Measurements from ENCODE around the gene XXYLT1. TPM values are rescaled to one million over a fixed set of nuclear protein-coding genes. Genes with fewer than 3 reads are reported as not detected.
A peak's percentile ranks its signal among the peaks of the same experiment; 100 is the strongest.

Gene XXYLT1
- total RNA-seq, 1 donor from 2014 or later, result 13.6 TPM

DNA sequence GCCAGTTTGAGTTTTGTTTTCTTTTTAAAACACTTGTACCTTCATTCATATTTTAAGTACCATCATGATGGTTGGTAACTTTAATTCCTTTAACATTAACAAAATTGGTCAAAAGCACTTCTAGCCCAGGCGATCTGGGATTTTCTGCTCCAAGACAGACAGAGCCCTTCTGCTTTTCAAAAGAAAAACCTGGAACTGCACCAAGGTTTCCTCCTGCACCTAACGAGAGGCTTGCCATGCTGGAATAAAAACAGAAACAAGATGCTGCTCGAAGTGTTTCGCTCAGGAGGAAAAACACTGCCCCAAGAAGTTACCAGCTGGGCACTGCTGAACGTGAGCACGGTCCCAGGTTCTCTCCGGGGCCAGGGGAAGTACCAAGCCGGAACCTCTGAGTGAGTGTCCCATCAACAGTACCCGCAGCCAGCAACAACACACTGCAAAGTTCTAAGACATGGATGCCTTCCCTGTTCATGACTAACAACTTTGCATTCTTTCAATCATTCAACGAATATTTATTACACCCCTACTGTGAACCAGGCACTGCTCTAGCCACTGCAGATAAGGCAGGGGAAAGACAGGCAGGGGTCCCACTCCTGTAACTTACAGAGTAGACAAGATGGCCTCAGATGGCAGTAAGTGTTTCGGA lies 98.8 kb downstream of the XXYLT1 start:
- peak overlapping the region; percentile 78 for H3K27ac ChIP-seq (ENCODE audit: low read depth, low read length)

DNA sequence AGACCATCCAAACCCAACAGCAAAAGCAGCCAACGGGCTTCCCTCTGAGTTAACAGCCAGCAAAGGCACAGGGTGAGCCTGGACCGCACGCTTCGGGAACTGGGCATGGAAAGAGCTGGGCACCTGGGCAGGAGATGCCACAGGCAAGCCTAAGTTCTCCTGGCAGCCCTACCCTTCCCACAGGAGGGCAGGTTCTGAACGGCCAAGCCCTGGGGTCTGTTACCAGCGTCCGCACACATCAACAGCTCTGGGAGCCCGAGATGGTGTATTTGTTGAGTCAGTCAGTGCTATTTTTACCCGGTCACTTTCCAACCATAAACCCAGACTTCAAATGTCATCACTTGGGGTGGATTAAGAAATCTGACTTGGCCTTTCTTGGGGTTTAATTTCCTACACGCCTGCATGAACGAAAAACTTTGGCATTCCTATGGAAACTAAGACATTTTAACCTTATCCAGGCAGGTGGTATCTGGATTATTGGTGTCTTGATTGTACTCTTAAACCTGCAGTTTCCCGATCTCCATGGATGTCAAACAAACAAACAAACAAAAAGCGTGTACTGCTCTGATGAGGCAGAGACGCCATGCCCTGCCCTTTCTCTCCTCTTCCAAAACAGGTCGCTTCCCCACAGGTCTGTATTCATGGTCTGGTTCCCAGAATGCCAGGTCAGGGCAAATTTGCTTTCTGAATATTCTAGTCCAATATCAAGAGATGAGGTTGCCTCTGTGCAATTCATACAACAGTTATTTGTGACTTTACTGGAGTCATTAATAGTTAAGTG lies 99.7 kb downstream of the XXYLT1 start:
- no peaks in the 10 kb centered on the region for H3K9me3 ChIP-seq (ENCODE audit: control insufficient read depth in 3 of 3, low read length in 3 of 3)
- no peaks in the 10 kb centered on the region for H3K27me3 ChIP-seq (ENCODE audit: control insufficient read depth in 3 of 3, insufficient read depth in 3 of 3, low read length in 3 of 3)
- peaks cover 22 to 34% (median 31%) of the 10 kb centered on the region in 3 donors for H3K4me1 ChIP-seq (ENCODE audit: control insufficient read depth in 3 of 3, insufficient read depth in 3 of 3, low read length in 3 of 3)
- H3K36me3 ChIP-seq (ENCODE audit: control insufficient read depth in 3 of 3, insufficient read depth in 3 of 3, low read length in 3 of 3), result no peaks in the 10 kb centered on the region
- peak overlapping the region; percentile 78 for H3K27ac ChIP-seq (ENCODE audit: low read depth, low read length)
- H3K9ac ChIP-seq (ENCODE audit: low read depth in 1 of 3, low read length in 3 of 3), result peak overlapping the region in 2 of 3 donors; percentile 41 to 65
- H3K4me3 ChIP-seq (ENCODE audit: low read length in 3 of 3), result peak overlapping the region; percentile 33 to 66 (median 52)

More for the DNA sequence above, 98.8 kb downstream of the XXYLT1 start:
- Histone ChIP-seq H3K4me1 (ENCODE audit: control insufficient read depth in 3 of 3, insufficient read depth in 3 of 3, low read length in 3 of 3) (peaks cover 22 to 34% (median 31%) of the 10 kb centered on the region in 3 donors), H3K36me3 (ENCODE audit: control insufficient read depth in 3 of 3, insufficient read depth in 3 of 3, low read length in 3 of 3) (no peaks in the 10 kb centered on the region), H3K9ac (ENCODE audit: low read depth in 1 of 3, low read length in 3 of 3) (peak overlapping the region in 2 of 3 donors; percentile 52 to 65), H3K9me3 (ENCODE audit: control insufficient read depth in 3 of 3, low read length in 3 of 3) (no peaks in the 10 kb centered on the region), H3K27me3 (ENCODE audit: control insufficient read depth in 3 of 3, insufficient read depth in 3 of 3, low read length in 3 of 3) (no peaks in the 10 kb centered on the region), H3K4me3 (ENCODE audit: low read length in 3 of 3) (peak overlapping the region; percentile 8 to 48 (median 26))

DNA sequence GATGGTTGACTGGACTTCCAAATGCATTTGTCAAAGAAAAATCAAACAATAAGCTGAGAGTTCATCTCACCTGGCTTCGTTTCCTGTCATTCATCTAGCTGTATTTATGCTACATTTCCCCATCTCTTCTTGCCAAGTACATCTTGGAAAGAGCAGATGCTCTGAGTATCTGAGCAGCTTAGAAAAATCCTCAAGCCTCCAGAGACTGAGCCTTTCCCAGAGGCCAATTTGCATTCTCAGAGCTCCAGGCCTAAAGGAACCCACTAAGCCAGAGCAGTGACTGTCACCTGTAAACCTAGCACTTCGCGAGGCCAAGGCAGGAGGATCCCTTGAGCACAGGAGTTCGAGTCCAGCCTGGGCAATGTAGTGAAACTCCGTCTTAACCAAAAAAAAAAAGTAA lies 100.5 kb downstream of the XXYLT1 start:
- Histone ChIP-seq H3K27me3 (ENCODE audit: control insufficient read depth in 3 of 3, insufficient read depth in 3 of 3, low read length in 3 of 3) (no peaks in the 10 kb centered on the region), H3K4me3 (ENCODE audit: low read length in 3 of 3) (peak overlapping the region in 1 of 3 donors; percentile 52), H3K9me3 (ENCODE audit: control insufficient read depth in 3 of 3, low read length in 3 of 3) (no peaks in the 10 kb centered on the region), H3K36me3 (ENCODE audit: control insufficient read depth in 3 of 3, insufficient read depth in 3 of 3, low read length in 3 of 3) (no peaks in the 10 kb centered on the region), H3K9ac (ENCODE audit: low read depth in 1 of 3, low read length in 3 of 3) (peak overlapping the region in 1 of 3 donors; percentile 41), H3K27ac (ENCODE audit: low read depth, low read length) (peak overlapping the region; percentile 78), H3K4me1 (ENCODE audit: control insufficient read depth in 3 of 3, insufficient read depth in 3 of 3, low read length in 3 of 3) (peaks cover 22 to 34% (median 31%) of the 10 kb centered on the region in 3 donors)

DNA sequence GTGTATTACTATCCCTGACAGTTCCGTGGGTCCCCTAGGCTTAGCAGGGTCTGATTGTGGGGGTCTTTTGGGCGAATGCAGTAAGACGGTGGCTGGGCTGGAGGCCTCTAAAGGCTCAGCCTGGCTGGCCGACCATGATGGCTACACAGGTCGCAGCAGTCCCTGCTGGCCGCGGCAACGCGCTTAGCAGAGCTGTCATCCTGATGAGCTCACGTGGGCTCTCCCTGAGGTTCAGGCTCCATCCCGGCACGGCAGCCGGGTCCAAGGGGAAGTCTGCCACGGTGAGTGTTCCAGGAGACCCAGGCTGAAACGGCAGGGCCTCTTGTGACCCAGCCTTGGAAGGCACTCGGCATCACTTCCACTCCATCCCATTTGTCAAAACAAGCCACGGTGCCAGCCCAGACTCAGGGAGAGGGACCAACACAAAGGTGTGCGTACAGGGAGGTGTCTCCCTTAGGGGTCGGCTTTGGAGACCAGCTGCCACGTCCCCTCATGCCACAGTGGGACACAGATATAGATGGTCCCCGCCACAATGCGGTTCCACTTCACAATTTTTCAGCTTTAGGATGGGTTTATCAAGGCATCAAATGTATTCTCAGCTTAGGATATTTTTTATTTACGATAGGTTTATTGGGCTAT lies 101.8 kb downstream of the XXYLT1 start:
- Histone ChIP-seq H3K9me3 (ENCODE audit: control insufficient read depth in 3 of 3, low read length in 3 of 3) (no peaks in the 10 kb centered on the region), H3K27ac (ENCODE audit: low read depth, low read length) (no peak overlapping the region), H3K4me1 (ENCODE audit: control insufficient read depth in 3 of 3, insufficient read depth in 3 of 3, low read length in 3 of 3) (peaks cover 22 to 39% (median 33%) of the 10 kb centered on the region in 3 donors), H3K36me3 (ENCODE audit: control insufficient read depth in 3 of 3, insufficient read depth in 3 of 3, low read length in 3 of 3) (no peaks in the 10 kb centered on the region), H3K27me3 (ENCODE audit: control insufficient read depth in 3 of 3, insufficient read depth in 3 of 3, low read length in 3 of 3) (no peaks in the 10 kb centered on the region), H3K4me3 (ENCODE audit: low read length in 3 of 3) (no peak overlapping the region), H3K9ac (ENCODE audit: low read depth in 1 of 3, low read length in 3 of 3) (no peak overlapping the region)

DNA sequence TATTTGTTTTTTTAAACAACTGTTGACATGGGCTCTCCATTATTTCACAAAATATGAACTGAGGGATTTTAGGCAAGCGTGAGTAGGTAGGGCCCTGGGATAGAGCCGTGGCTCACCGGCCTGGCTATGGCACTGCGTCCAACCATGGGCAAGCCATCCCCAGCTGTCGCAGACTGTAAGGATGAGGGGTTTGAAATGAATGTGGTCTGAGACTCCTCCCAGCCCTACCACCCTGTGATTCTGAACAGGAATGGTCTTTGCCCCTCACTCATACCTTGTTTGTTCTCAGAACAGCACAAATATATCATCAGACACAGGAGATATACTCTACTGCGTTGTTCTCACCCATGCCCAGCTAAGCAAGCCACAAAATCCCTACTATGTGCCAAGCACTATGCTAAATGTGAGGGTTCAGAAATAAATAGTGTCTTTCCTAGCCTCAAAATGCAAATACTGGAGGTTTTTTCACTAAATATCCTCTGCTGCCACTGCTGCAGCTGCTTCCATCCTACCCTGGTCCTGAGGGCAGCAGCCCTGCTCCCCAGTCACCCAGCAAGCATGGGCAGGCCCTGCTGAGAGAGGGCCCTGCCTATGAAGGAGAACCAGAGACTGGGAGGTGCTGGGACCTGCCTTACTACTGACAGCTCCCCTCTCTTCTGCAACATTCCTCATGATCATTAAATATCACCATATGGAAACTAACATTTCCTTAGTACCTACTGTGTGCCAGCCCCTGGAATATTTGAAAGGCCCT lies 102.8 kb downstream of the XXYLT1 start:
- no peak overlapping the region for H3K9ac ChIP-seq (ENCODE audit: low read depth in 1 of 3, low read length in 3 of 3)
- no peak overlapping the region for H3K27ac ChIP-seq (ENCODE audit: low read depth, low read length)
- H3K4me3 ChIP-seq (ENCODE audit: low read length in 3 of 3), result no peak overlapping the region
- H3K27me3 ChIP-seq (ENCODE audit: control insufficient read depth in 3 of 3, insufficient read depth in 3 of 3, low read length in 3 of 3), result no peaks in the 10 kb centered on the region
- H3K4me1 ChIP-seq (ENCODE audit: control insufficient read depth in 3 of 3, insufficient read depth in 3 of 3, low read length in 3 of 3), result peaks cover 22 to 38% (median 35%) of the 10 kb centered on the region in 3 donors
- H3K9me3 ChIP-seq (ENCODE audit: control insufficient read depth in 3 of 3, low read length in 3 of 3), result no peaks in the 10 kb centered on the region
- no peaks in the 10 kb centered on the region for H3K36me3 ChIP-seq (ENCODE audit: control insufficient read depth in 3 of 3, insufficient read depth in 3 of 3, low read length in 3 of 3)

DNA sequence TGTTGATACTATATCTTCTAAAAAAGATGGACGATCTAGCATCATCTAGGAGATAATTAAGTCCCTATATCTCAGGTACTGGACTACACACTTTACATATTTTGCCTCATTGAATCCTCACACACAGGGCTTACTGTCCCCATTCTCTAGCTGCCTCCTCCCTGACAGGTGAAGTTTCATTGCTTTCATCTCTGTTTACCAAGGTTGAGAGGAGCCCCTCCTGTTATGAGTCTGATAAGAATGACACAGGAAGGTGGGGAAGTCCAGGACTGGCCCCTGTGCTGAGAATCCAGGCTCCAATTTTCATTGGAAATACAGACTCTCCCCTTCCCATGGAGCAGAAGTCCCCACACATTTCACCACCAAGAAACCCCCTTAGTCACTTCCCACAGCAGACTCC lies 105.2 kb downstream of the XXYLT1 start:
- Histone ChIP-seq H3K27ac (ENCODE audit: low read depth, low read length) (no peak overlapping the region), H3K36me3 (ENCODE audit: control insufficient read depth in 3 of 3, insufficient read depth in 3 of 3, low read length in 3 of 3) (no peaks in the 10 kb centered on the region), H3K9ac (ENCODE audit: low read depth in 1 of 3, low read length in 3 of 3) (no peak overlapping the region), H3K4me3 (ENCODE audit: low read length in 3 of 3) (no peak overlapping the region), H3K4me1 (ENCODE audit: control insufficient read depth in 3 of 3, insufficient read depth in 3 of 3, low read length in 3 of 3) (peaks cover 5 to 28% (median 20%) of the 10 kb centered on the region in 3 donors), H3K27me3 (ENCODE audit: control insufficient read depth in 3 of 3, insufficient read depth in 3 of 3, low read length in 3 of 3) (no peaks in the 10 kb centered on the region), H3K9me3 (ENCODE audit: control insufficient read depth in 3 of 3, low read length in 3 of 3) (no peaks in the 10 kb centered on the region)

DNA sequence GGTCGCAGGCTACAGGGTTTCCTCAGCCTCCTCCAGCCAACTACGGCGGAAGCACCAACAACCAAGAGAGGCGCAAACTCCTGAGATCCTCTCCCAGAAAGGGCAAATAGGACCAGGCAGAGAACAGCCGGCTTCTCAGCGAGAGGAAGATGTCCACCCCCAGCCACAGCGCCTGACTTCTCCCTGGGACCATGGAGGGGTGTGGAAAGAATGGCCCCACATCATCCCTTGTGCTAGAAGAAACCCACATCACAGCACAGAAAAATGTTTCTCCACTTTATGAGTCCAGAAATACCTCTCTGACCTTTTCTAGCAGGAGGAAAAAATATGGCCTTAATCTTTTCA lies 105.7 kb downstream of the XXYLT1 start:
- Histone ChIP-seq H3K36me3 (ENCODE audit: control insufficient read depth in 3 of 3, insufficient read depth in 3 of 3, low read length in 3 of 3) (no peaks in the 10 kb centered on the region), H3K9me3 (ENCODE audit: control insufficient read depth in 3 of 3, low read length in 3 of 3) (no peaks in the 10 kb centered on the region), H3K27ac (ENCODE audit: low read depth, low read length) (no peak overlapping the region), H3K4me3 (ENCODE audit: low read length in 3 of 3) (no peak overlapping the region), H3K27me3 (ENCODE audit: control insufficient read depth in 3 of 3, insufficient read depth in 3 of 3, low read length in 3 of 3) (no peaks in the 10 kb centered on the region), H3K4me1 (ENCODE audit: control insufficient read depth in 3 of 3, insufficient read depth in 3 of 3, low read length in 3 of 3) (peaks cover 3 to 28% (median 20%) of the 10 kb centered on the region in 3 donors), H3K9ac (ENCODE audit: low read depth in 1 of 3, low read length in 3 of 3) (no peak overlapping the region)

DNA sequence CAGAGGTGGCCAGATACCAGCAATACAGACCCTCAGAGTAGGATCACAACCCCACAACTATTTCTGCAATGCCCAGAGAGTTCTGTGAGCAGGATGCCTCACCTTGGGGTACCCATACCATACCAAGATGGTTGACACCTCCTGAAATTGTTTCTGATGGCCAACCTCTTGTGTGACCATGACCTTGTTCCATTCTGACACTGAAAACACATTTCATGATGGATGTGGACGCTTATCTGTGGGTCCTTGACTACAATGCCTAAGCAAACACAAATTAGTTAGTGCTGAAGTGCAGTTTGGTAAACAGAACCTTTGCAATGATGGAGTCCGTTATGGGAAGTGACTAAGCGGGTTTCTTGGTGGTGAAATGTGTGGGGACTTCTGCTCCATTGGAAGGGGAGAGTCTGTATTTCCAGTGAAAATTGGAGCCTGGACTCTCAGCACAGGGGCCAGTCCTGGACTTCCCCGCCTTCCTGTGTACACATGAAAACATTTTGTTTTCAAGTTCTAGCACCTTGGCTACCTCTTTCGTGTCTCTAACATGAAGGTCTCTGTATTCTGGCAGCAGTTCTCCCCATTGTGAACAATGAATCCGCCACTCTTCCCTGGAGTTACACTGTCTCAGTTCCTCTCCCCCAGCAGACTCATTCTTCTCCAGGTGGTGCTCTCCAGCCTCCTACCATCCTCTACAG lies 106.2 kb downstream of the XXYLT1 start:
- H3K27me3 ChIP-seq (ENCODE audit: control insufficient read depth in 3 of 3, insufficient read depth in 3 of 3, low read length in 3 of 3), result no peaks in the 10 kb centered on the region
- H3K4me3 ChIP-seq (ENCODE audit: low read length in 3 of 3), result no peak overlapping the region
- no peaks in the 10 kb centered on the region for H3K36me3 ChIP-seq (ENCODE audit: control insufficient read depth in 3 of 3, insufficient read depth in 3 of 3, low read length in 3 of 3)
- H3K9ac ChIP-seq (ENCODE audit: low read depth in 1 of 3, low read length in 3 of 3), result no peak overlapping the region
- H3K9me3 ChIP-seq (ENCODE audit: control insufficient read depth in 3 of 3, low read length in 3 of 3), result no peaks in the 10 kb centered on the region
- no peak overlapping the region for H3K27ac ChIP-seq (ENCODE audit: low read depth, low read length)
- peaks cover 3 to 32% (median 23%) of the 10 kb centered on the region in 3 donors for H3K4me1 ChIP-seq (ENCODE audit: control insufficient read depth in 3 of 3, insufficient read depth in 3 of 3, low read length in 3 of 3)

All from skeletal muscle tissue (tissue), 4 donors.